Hematopoietic multipotent progenitor cell treated with erythropoietin and hydrocortisone succinate and interleukin-3 and kit ligand, for 8 days (in vitro differentiated cells): ENCODE results near the gene CKLF.
"Not testable (repeated sequence)": the region's sequence is repeated elsewhere in the genome, so short reads cannot be mapped to it uniquely, and the experiment has no call there.

Experiments
- DNase-seq: peaks from one replicate; pipeline ENCODE4 v3.0.0-alpha.2; 2015

Gene CKLF

GRCh38 chr16:66543541-66543940, 8.8 kb upstream of the CKLF start:
- DNase-seq = no peak

DNA sequence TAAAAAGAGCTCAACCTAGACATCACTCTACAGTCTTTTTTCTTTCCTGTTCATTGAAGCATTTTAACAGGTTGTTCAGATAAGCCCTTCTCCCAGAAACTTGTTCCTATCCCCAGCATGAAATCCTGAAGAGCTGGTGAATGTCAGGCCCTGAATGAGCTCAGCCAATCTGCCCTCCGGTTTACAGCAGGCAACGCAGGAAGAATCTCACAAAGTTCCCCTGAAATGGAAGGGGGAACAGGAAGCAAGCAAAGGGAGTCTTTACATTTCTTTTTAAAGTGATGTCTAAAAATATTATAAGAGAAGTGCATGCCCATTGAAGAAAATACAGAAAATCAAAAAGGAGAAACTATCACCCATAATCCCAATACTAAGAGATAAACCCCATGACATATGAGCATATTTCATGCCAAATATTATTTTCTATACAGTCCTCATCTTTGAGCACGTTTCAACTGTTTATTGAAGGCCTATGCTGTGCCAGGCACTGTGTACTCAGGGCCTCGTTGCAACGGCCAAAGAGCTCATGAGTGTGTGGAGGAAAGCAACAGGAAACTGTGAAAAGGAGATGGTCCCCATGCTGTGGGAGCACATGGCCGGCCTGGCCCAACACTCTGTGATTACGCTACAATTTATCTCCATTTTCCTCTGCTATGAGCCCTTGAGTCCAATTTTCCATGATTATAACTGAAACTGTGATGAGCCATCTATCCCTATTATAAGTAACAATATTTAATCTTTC, 8.2 kb upstream of the CKLF start:
- no peak for DNase-seq

- DNase-seq = no peak
Measured at GRCh38 chr16:66547101-66547989, 5.0 kb upstream of the CKLF start.

DNA sequence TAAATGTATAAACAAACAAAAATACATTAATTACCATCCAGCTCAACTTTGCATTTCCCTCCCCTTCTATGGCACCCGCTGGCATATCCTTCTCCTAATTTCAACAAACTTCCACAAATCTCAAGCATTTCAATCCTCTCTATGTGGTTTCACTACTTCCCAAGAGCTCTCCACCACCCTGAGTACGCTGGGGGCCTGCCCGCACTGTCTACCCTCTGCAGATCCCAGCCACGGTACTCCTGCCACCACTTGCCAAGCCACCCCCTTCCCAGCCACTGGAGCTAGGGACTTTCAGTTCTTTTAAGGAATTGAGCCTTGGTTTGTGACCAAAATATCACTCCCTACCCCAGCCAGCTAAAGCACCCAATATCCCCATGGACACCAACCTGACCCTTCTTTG, 4.3 kb upstream of the CKLF start:
- no peak for DNase-seq

GRCh38 chr16:66548868-66549267, 3.5 kb upstream of the CKLF start:
- no peak for DNase-seq

DNA sequence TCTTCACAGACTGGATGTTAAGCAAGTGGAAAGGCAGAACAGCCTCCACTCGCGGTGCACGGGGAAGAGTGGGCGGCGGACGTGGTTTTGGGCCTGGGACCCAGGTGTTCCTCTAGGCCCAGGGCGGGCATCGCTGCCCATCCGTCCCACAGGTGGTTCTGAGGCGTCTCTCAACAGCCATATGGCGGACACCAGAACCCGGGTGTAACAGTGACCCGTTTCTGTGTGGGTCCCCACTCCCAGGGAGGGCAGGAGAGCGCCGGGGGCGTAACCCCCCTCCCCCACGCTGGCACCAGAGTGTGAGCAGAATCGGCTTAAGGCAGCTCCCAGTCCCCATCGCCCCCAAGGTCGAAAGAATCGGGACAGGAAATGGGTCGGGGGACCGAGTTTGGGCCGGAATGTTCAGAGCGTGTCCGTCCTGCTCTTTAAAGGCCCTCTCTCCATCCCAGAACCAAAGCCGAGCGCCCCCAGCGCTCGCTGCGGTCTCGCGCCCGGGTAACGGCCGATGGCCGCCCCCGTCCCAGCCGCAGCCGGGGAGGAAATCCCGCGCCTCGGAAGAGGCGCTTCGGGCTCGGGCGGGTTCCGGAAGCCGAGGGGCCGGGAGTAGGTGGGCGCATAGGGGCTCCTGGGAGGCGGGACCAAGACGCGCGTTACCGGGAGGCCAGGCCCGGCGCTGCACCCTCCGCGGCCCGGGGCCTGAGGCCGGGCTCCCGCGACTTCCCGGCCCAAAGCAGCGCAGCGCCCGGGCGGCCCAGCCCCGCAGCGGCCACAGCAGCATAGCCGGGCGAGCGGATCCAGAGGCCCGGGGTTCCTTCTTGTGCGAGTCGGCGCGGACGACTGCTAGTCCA, 2.9 kb upstream of the CKLF start, which contains the start of gene TK2:
TSS of gene TK2 (minus strand) at position 839 of the 848 bp plus-strand sequence. CDS start at position 778, 61 bp downstream.
- DNase-seq = peak; percentile 46

- DNase-seq = peak; percentile 77
Measured at GRCh38 chr16:66551348-66551759, 1.0 kb upstream of the CKLF start.

DNA sequence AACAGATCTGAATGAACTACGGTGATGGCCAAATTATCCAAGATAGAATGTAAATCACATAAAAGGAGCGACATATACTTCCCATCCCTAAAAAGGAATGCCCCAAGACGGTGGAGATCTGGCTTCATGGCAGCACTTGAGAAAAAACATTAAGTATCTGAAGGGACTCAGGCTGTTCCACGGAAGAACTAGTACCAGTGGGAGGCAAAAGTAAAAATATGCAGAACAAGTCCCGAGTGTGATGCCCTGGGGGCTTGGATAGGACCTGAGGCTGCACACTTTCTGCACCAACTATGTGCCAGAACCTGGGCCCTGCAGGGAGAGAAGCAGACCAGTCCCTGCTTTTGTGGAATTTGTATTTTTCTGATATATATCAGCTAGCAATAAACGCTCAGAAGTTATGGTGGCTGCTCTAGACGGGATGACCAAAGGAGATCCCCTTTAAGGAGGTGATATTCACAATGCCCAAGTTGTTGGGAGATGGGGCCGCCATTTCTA, 539 bp upstream of the CKLF start:
- DNase-seq = no peak

GRCh38 chr16:66553223-66553622, 847 bp downstream of the CKLF start:
- DNase-seq = no peak

GRCh38 chr16:66554021-66554420, 1.6 kb downstream of the CKLF start:
- DNase-seq = no peak

- no peak for DNase-seq
Measured at GRCh38 chr16:66554495-66554894, 2.1 kb downstream of the CKLF start.

- DNase-seq = no peak
Measured at GRCh38 chr16:66560107-66560506, 7.7 kb downstream of the CKLF start.

DNA sequence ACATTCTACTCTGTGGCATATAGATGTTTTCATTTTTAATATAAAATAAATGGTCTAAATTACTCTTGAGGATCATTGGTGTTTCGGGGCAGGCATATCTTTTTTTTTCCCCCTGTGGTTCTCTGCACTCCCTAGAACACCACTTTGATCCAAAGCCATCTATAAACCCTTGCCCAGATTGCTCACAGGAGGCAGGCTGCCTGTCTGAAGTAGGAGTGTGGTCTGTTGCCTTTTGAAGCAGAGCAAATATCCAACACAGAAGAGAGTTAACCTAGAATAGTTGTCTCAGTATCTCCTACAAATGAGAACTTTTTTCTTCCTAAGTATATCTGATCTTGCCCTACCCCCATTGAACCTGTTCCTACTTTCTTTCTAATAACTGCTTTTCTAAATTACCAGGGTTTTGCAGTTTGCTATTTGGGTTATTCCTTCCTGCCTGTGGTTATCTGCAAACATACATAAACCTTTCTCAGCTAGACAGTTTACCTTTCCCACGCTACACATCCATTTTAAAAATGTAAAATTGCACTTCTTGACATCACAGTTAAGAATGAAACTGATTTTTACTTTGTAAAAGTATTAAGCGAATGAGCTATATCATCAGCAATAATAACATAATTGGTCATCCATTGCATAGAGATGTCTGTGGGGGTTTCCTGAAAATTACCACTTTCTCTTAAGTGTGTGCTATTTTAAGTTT, 9.2 kb downstream of the CKLF start:
- no peak for DNase-seq

GRCh38 chr16:66562409-66562808, 10.0 kb downstream of the CKLF start:
- DNase-seq = no peak

DNA sequence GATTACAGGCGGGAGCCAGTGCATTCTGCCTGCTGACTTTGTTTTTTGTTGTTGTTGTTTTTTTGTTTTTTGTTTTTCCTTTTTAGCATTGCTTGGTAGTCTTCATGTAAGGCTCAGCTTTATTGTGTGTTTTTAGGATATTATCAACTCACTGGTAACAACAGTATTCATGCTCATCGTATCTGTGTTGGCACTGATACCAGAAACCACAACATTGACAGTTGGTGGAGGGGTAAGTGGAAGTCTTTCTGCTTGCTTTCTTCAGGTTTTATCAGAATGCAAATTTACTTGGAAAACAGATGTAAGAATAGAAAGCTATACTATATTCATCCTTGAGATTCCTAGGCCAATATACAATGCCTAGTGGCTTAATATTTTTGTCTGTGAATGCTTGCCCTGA, 10.6 kb downstream of the CKLF start:
- DNase-seq = peak; percentile 89

DNA sequence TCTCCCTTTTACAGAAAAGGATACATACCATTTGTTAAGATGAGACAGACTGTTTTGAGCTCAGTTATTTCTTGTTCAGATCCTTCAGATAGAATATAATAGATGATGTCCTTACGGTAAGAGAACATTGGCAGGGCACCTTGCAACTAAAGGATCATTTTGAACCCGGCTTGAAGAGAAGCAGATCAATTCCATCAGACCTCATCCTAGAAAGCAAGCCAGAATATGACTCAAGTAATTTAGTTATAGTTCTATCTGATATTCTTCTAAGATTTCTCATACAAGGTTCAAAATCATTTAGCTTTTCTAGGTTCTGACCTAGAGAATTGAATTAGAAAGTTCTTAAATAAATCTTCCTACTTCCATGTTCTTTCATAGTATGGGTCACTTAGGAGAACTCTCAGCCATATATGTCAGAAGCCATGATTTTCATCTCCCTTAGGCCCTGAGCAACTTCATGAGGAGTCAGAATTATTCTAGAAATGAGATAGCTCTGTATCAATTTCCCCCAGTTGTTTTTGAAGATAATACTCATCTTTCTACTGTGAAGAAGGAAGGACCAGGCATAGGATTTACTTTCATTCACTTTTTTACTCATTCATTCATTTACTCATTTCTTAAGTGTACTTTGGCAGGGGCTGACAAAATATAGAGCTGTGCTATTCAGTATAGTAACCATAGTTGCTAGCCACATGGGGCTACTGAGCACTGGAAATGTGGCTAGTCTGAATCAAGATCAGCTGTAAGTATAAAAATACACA, 11.4 kb downstream of the CKLF start:
- no peak for DNase-seq

DNA sequence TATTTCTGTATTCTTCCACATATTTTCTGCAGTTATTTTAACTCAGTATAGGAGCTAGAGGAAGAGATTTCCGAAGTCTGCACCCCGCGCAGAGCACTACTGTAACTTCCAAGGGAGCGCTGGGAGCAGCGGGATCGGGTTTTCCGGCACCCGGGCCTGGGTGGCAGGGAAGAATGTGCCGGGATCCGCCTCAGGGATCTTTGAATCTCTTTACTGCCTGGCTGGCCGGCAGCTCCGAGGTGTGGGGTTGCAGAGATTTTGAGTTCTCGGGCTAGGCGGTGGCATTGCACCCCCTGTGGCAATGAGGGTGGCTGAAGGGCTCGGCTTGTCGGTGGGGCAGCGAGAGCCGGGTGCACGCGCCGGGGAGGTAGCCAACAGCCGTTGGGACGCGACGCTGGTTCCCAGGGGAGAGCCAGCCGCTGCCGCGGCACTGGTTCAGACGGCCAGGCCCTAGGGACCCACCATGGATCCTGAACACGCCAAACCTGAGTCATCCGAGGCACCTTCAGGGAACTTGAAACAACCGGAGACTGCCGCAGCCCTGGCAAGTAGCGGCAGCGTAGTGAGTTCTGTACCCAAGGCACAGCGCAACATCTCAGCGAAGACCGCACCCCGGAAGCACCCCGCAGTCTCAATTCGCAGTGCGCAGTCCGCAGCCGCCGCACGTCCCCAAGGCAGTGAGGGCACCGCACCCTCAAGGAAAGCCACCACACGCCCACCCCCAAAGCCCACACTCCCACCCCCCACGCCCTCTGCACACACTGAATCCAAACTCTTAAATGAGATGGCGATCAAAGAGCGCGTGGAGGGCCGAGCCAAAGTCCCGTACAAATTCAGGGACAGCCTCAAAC, 13.9 kb downstream of the CKLF start, which contains the start of gene CMTM1:
TSS of gene CMTM1 (plus strand) at position 389 of the 851 bp plus-strand sequence. CDS start at position 464, 75 bp downstream.
- no peak for DNase-seq

GRCh38 chr16:66567270-66567669, 14.9 kb downstream of the CKLF start:
- DNase-seq = not testable (repeated sequence)

DNA sequence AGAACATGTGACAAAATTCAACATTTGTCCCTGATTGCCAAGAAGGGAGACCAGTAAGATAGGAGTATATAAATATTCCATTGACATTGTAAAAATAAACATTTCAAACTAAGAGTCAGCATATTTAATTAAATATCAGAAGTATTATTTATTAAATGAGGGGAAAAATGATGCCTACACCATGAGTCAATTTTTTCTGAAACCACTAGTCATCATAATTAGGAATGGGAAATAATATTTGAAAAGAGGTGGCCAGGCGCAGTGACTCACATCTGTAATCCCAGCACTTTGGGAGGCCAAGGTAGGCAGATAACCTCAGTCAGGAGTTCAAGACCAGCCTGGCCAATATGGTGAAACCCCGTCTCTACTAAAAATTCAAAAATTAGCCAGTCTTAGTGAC, 16.0 kb downstream of the CKLF start:
- no peak for DNase-seq

DNA sequence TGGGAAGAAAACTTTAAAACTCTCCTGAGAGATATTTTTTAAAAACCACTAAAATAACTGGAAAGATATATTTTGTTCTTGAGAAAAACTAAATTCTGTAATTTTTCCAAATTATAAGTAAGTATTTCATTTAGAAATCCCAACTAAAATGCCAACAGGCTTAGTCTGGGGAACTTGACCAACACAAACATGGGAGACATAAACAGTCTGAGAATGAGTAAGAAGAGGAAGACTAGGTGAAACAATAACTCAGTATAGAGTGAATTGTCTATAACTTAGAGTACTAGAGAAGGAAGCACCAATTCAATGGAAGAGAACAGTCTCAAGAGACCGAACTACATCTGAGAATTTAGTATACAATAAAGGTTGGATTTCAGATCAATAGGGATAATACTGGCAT, 16.8 kb downstream of the CKLF start:
- DNase-seq = no peak
